Hepatocyte (in vitro differentiated cells): ENCODE data around the gene ARHGAP22. TPM values are rescaled to one million over a fixed set of nuclear protein-coding genes. Genes with fewer than 3 reads are reported as not detected.

Experiments used
- DNase-seq: peaks from one replicate; pipeline ENCODE4 v3.0.0-alpha.2; 2016; ENCODE audit warnings: low spot score
- H2AFZ ChIP-seq: fragments of 200-600 bp; sonication (generic); 2 replicates; pipeline ENCODE4 v1.6.0; 2016; ENCODE audit warnings: antibody characterized with exemption, mild to moderate bottlenecking
- H3K27ac ChIP-seq: fragments of 200-600 bp; sonication (generic); 2 replicates; pipeline ENCODE4 v1.5.1; 2016; ENCODE audit warnings: mild to moderate bottlenecking
- H3K27me3 ChIP-seq: fragments of 200-600 bp; sonication (generic); 2 replicates; pipeline ENCODE4 v1.6.1; 2016
- H3K36me3 ChIP-seq: fragments of 200-600 bp; sonication (generic); replicated peaks from 2 replicates; pipeline ENCODE4 v1.5.1; 2016; ENCODE audit warnings: low read depth; ENCODE audit not compliant: insufficient read depth
- H3K4me1 ChIP-seq: fragments of 200-600 bp; sonication (generic); 2 replicates; pipeline ENCODE4 v1.5.1; 2016; ENCODE audit warnings: mild to moderate bottlenecking, moderate library complexity; ENCODE audit not compliant: insufficient read depth
- H3K4me2 ChIP-seq: fragments of 200-600 bp; sonication (generic); 2 replicates; pipeline ENCODE4 v1.6.0; 2016
- H3K4me3 ChIP-seq: fragments of 200-600 bp; sonication (generic); 2 replicates; pipeline ENCODE4 v1.5.1; 2016; ENCODE audit warnings: mild to moderate bottlenecking
- H3K79me2 ChIP-seq: fragments of 200-600 bp; sonication (generic); 2 replicates; pipeline ENCODE4 v1.6.0; 2017; ENCODE audit warnings: mild to moderate bottlenecking
- H3K9me2 ChIP-seq: fragments of 200-600 bp; sonication (generic); replicated peaks from 2 replicates; pipeline ENCODE4 v1.6.0; 2017; ENCODE audit warnings: mild to moderate bottlenecking; ENCODE audit not compliant: insufficient read depth
- H3K9me3 ChIP-seq: fragments of 200-600 bp; sonication (generic); 2 replicates; pipeline ENCODE4 v1.5.1; 2016; ENCODE audit warnings: low read depth, mild to moderate bottlenecking
- H4K20me1 ChIP-seq: fragments of 200-600 bp; sonication (generic); 2 replicates; pipeline ENCODE4 v1.6.0; 2016; ENCODE audit warnings: mild to moderate bottlenecking; ENCODE audit not compliant: insufficient read depth, poor library complexity, severe bottlenecking
- EZH2 ChIP-seq: fragments of 200-600 bp; sonication (generic); IDR thresholded peaks from 2 replicates; pipeline ENCODE4 v1.6.1; 2016; ENCODE audit warnings: antibody characterized with exemption, mild to moderate bottlenecking, borderline replicate concordance
- EZH2phosphoT487 ChIP-seq: fragments of 200-600 bp; sonication (generic); IDR thresholded peaks from one replicate; pipeline ENCODE4 v1.6.1; 2018; ENCODE audit warnings: antibody characterized with exemption, mild to moderate bottlenecking, low read depth, moderate library complexity; ENCODE audit not compliant: unreplicated experiment, severe bottlenecking
- WGBS: methylation state at CpG from one replicate; pipeline ENCODE4 v1.1.6; 2016; ENCODE audit warnings: low lambda C conversion rate; ENCODE audit errors: missing lambda C conversion rate; 5-methylcytosine and 5-hydroxymethylcytosine counted together
- polyA plus RNA-seq: library from polyadenylated mRNA; unstranded; fragments of >200 nt; fragmentation: Nextera tagmentation; extraction: Ambion mirVana; gene quantifications from 2 replicates; pipeline ENCODE4 v1.2.1, GENCODE V29; 2016
- total RNA-seq: library from RNA; depleted of rRNA; stranded (reverse); fragments of >200 nt; gene quantifications from 2 replicates; pipeline ENCODE4 v1.2.3, GENCODE V29; 2014
- TF ChIP-seq, protein P1 (sequence below): fragments of 200-600 bp; sonication (generic); IDR thresholded peaks from 2 replicates; pipeline ENCODE4 v1.5.1; 2016; ENCODE audit warnings: antibody characterized with exemption, mild to moderate bottlenecking; ENCODE audit not compliant: poor library complexity

The ARHGAP22 gene
- total and polyA plus RNA-seq, 2 experiments from 2014 or later: 1.7 to 1.8 TPM

DNA sequence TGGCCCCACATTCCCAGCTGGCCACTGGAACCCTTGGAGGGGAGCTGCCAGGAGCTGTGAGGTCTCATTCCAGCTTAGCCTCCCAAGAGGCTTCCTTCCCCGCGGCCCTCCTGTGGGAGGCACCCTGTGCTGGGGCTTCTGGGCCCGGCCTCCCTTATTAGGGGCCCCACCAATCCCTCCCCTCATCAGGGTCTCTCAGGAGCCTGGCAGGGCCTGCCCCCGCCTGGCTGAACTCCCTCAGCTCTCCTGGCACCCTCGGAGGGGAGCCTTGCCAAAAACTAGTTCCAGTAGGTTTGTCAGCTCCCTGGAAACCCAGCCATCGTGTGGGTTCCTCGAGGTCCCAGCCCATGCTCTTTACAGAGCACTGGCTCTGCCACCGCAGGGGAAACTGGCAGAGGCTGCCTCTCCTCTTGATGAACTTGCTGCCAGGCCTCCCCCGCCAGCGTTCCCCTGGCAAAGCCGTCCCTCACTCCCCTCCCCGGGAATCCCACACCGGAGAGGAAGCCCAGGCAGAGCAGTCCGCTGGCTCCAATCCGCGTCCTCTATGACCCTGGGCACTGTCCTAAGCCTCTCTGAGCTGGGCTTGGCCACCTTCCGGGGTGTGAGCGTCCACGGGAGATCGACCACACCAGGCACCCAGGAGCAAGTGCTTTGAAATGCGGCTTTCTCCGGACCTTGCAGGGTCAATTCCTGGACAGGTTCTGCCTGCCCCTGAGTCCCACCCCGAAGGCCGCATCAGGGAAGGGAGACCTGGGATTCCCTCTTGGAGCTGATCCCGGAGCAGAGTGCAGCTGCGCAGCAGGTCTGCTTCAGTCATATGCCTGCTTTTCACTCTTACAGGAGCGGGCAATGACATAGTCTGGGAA is 139.8 kb downstream of the ARHGAP22 start:
- DNase-seq: no peak
- Histone ChIP-seq H3K9me2 (no peaks in the 10 kb centered on the region), H3K27ac (no peak overlapping the region), H3K79me2 (no peaks in the 10 kb centered on the region), H3K27me3 (no peaks in the 10 kb centered on the region), H4K20me1 (no peaks in the 10 kb centered on the region), H3K4me2 (no peak overlapping the region), H3K36me3 (no peaks in the 10 kb centered on the region), H2AFZ (no peak overlapping the region), H3K9me3 (no peaks in the 10 kb centered on the region), H3K4me1 (peaks cover 35% of the 10 kb centered on the region), H3K4me3 (no peak overlapping the region)
- 86% methylated on average over 25 of the region's 27 CpGs for WGBS
- TF ChIP-seq EZH2phosphoT487 (no peak), EZH2 (no peak)
- TF ChIP-seq, protein P1, sequence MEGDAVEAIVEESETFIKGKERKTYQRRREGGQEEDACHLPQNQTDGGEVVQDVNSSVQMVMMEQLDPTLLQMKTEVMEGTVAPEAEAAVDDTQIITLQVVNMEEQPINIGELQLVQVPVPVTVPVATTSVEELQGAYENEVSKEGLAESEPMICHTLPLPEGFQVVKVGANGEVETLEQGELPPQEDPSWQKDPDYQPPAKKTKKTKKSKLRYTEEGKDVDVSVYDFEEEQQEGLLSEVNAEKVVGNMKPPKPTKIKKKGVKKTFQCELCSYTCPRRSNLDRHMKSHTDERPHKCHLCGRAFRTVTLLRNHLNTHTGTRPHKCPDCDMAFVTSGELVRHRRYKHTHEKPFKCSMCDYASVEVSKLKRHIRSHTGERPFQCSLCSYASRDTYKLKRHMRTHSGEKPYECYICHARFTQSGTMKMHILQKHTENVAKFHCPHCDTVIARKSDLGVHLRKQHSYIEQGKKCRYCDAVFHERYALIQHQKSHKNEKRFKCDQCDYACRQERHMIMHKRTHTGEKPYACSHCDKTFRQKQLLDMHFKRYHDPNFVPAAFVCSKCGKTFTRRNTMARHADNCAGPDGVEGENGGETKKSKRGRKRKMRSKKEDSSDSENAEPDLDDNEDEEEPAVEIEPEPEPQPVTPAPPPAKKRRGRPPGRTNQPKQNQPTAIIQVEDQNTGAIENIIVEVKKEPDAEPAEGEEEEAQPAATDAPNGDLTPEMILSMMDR: no peak

DNA sequence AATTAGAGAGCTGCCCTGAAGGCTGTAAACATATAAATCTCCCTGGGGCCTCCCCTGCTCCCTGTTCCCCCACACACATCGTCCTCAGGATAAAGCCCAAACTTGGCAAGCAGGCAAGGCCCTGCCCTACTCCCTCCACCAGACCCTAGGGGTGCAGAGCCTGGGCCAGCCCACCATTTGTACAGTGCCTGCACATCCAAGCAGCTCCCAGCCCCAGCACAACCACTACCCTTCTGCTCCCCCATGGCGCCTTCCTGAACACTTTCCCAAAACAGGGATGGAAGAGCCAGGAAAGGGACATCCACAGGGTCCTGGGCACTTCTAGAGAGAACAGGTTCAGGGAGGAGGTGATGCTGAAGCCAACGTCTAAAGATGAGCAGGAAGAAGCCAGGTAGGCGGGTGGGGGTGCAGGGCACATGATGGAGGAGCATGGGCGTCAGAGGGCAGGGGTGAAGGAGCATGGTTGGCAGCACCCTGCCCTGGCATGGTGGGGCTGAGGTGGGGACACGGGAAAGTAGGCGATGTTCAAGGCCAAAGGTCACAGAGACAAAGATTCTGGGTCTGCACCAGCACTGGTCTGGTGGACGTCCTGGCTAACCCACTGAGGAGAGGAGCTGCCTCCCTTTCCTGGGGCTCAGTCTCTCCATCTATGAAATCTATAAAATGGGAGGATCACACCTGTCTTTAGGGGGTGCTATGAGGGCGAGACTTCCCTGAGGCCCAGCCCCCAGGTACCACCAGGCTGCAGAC is 140.6 kb downstream of the ARHGAP22 start:
- no peak for DNase-seq
- Histone ChIP-seq H3K36me3 (no peaks in the 10 kb centered on the region), H3K27me3 (no peaks in the 10 kb centered on the region), H3K27ac (no peak overlapping the region), H3K9me2 (no peaks in the 10 kb centered on the region), H3K4me3 (no peak overlapping the region), H3K4me1 (peaks cover 27% of the 10 kb centered on the region), H3K79me2 (no peaks in the 10 kb centered on the region), H2AFZ (no peak overlapping the region), H4K20me1 (no peaks in the 10 kb centered on the region), H3K9me3 (no peaks in the 10 kb centered on the region), H3K4me2 (no peak overlapping the region)
- 85% methylated on average over 9 of the region's 9 CpGs for WGBS
- TF ChIP-seq EZH2 (no peak), EZH2phosphoT487 (no peak)
- TF ChIP-seq, protein P1: no peak

DNA sequence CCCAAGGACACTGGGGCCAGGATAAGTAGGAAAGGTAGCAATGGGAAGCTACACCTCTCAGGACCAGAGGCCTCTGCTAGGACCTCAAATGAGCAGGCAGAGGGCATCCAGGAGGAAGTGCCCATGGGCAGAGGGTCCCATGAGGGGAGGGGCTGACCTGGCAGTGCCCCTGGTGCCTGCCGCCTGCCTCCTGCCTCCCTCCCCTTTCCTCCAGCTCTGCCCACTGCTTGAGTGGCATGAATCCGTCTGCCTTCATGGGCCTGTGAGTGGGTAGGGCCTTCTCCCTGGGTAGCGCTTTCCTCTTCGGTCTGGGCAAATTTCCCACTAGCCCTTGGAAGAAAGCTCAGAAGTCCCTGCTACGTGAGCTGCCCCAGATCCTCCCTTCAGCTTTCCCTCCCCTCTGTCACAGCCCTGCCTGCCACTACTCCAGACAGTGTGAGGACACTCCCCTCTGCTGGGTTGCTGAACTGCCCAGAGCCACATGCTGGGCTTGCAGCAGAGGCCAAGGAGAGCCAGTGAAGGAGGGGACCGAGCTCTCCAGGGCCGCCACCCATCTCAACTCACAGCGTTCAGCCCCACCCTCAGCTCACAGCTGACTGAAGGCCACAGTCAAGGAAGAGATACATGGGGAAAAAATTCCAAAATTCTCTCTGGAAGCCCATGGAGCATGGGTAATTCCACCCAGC is 141.4 kb downstream of the ARHGAP22 start:
- Histone ChIP-seq H2AFZ (no peak overlapping the region), H3K4me3 (no peak overlapping the region), H3K9me2 (no peaks in the 10 kb centered on the region), H4K20me1 (no peaks in the 10 kb centered on the region), H3K4me1 (peaks cover 20% of the 10 kb centered on the region), H3K27me3 (no peaks in the 10 kb centered on the region), H3K36me3 (no peaks in the 10 kb centered on the region), H3K4me2 (no peak overlapping the region), H3K27ac (no peak overlapping the region), H3K79me2 (no peaks in the 10 kb centered on the region), H3K9me3 (no peaks in the 10 kb centered on the region)
- TF ChIP-seq EZH2: no peak
- TF ChIP-seq, protein P1: peak; percentile 12
- DNase-seq: peak; percentile 46
- WGBS: 71% methylated on average over 8 of the region's 8 CpGs
